Measurements from ENCODE around the gene RBBP8NL. TPM values are rescaled to one million over a fixed set of nuclear protein-coding genes. Genes with fewer than 3 reads are reported as not detected.

The RBBP8NL gene, protein sequence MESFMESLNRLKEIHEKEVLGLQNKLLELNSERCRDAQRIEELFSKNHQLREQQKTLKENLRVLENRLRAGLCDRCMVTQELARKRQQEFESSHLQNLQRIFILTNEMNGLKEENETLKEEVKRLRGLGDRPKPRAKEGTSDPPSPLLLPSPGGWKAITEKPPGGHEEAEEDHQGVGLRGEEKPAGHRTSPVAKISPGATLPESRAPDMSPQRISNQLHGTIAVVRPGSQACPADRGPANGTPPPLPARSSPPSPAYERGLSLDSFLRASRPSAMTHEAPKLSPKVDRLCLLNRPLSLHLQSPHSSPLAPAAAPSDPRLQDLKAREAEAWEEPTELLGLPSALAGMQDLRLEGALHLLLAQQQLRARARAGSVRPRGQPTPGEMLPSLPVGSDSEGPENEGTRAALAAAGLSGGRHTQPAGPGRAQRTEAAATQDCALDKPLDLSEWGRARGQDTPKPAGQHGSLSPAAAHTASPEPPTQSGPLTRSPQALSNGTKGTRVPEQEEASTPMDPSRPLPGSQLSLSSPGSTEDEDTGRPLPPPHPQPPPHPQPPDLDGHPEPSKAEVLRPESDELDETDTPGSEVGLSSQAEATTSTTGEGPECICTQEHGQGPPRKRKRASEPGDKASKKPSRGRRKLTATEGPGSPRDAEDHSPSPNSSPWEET
- polyA plus RNA-seq (2011; rRNA removed) (not detected in 2 replicates), polyA plus RNA-seq (2017; fragmentation: RNase III; extraction: RNeasy Plus Mini Kit Qiagen cat#74134 plus additional on column Dnase treatment) (not detected in 3 replicates), polyA minus RNA-seq (2011; rRNA and poly(A)+ RNA removed) (not detected in 2 replicates)
- not detected in 2 replicates for polyA plus RNA-seq (2012; cell fraction: cytosol; rRNA removed)
- polyA plus RNA-seq (2012; cell fraction: nucleus; rRNA removed): not detected in 2 replicates

DNA sequence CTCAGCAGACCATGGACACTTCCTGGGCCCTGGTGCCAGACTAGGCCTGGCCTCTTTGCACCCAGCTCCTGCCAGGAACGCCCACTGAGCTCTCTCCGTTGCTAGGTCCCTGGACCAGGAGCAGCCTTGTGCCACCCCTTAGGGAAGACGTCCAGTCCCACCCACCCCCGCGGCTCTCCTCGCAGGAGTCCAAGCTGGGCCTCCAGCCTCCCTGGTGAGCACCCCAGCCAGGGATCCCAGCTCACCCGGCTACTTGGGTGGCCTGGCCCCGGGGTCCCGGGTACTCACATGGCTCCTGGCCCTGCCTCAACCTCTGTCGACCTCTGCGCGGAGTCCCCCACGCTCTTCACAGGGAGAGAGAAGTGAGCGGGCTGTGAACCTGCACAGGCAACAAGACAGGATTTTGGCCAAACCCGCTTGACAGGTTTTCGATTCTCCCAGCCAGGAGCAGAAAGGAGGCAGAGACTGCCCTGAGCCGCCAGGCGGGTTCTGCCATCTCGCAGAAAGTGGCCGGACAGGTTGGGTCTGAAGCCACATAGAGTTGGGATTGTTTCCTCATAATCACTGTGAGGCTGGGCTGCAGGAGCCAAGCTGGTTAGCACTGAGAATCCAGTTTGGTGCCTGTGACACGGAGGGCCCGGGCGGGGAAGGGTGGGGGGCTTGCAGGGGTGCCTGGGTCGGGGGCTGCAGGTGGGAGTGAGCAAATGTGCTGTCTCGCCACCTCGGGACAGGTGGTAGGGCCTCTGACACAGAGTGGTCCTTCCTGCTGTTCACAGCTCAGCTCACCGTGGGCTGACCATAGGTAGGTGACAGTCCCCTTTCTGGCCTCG, at the start of gene RBBP8NL:
TSS of gene RBBP8NL (minus strand) at position 368 of the 830 bp plus-strand sequence. CDS start 7,892 bp downstream, outside the sequence.
- Histone ChIP-seq H3K4me1 (no peaks in the 10 kb centered on the region), H3K27ac (no peak within 1 kb of the TSS), H3K4me3 (no peak within 1 kb of the TSS), H3K9me3 (no peaks in the 10 kb centered on the region), H3K4me2 (no peak within 1 kb of the TSS)
- ChIA-PET POLR2A (no interaction called here), CTCF (interaction anchor here (1.1 to 5.2 kb wide), 3 partner anchors 13 to 365 kb away, joined by 3 to 31 read pairs (median 4); no protein-coding TSS in a partner anchor)
- no peak for TF ChIP-seq ZSCAN20 (CRISPR knock-in tag; IDR thresholded peaks at IDR 0.05)
- no peak for TF ChIP-seq JUNB (IDR thresholded peaks at IDR 0.05)
- TF ChIP-seq ZFP36 (IDR thresholded peaks at IDR 0.05; ENCODE audit: borderline replicate concordance, partially characterized antibody): no peak
- no peak for TF ChIP-seq HEYL (CRISPR knock-in tag; IDR thresholded peaks at IDR 0.05)
- TF ChIP-seq, protein P1, sequence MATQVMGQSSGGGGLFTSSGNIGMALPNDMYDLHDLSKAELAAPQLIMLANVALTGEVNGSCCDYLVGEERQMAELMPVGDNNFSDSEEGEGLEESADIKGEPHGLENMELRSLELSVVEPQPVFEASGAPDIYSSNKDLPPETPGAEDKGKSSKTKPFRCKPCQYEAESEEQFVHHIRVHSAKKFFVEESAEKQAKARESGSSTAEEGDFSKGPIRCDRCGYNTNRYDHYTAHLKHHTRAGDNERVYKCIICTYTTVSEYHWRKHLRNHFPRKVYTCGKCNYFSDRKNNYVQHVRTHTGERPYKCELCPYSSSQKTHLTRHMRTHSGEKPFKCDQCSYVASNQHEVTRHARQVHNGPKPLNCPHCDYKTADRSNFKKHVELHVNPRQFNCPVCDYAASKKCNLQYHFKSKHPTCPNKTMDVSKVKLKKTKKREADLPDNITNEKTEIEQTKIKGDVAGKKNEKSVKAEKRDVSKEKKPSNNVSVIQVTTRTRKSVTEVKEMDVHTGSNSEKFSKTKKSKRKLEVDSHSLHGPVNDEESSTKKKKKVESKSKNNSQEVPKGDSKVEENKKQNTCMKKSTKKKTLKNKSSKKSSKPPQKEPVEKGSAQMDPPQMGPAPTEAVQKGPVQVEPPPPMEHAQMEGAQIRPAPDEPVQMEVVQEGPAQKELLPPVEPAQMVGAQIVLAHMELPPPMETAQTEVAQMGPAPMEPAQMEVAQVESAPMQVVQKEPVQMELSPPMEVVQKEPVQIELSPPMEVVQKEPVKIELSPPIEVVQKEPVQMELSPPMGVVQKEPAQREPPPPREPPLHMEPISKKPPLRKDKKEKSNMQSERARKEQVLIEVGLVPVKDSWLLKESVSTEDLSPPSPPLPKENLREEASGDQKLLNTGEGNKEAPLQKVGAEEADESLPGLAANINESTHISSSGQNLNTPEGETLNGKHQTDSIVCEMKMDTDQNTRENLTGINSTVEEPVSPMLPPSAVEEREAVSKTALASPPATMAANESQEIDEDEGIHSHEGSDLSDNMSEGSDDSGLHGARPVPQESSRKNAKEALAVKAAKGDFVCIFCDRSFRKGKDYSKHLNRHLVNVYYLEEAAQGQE (IDR thresholded peaks at IDR 0.05): no peak
- no peak for TF ChIP-seq CEBPB (IDR thresholded peaks at IDR 0.05)
- no peak for TF ChIP-seq ZC3H11A (IDR thresholded peaks at IDR 0.05)
- TF ChIP-seq, protein P2, sequence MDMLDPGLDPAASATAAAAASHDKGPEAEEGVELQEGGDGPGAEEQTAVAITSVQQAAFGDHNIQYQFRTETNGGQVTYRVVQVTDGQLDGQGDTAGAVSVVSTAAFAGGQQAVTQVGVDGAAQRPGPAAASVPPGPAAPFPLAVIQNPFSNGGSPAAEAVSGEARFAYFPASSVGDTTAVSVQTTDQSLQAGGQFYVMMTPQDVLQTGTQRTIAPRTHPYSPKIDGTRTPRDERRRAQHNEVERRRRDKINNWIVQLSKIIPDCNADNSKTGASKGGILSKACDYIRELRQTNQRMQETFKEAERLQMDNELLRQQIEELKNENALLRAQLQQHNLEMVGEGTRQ (IDR thresholded peaks at IDR 0.05): no peak
- TF ChIP-seq KDM5A (IDR thresholded peaks at IDR 0.05): no peak
- TF ChIP-seq TFCP2L1 (CRISPR knock-in tag; IDR thresholded peaks at IDR 0.05): no peak
- no peak for TF ChIP-seq HOXB5 (CRISPR knock-in tag; IDR thresholded peaks at IDR 0.05)
- TF ChIP-seq KDM1A (IDR thresholded peaks at IDR 0.05; ENCODE audit: low read depth): no peak
- TF ChIP-seq, protein P3, sequence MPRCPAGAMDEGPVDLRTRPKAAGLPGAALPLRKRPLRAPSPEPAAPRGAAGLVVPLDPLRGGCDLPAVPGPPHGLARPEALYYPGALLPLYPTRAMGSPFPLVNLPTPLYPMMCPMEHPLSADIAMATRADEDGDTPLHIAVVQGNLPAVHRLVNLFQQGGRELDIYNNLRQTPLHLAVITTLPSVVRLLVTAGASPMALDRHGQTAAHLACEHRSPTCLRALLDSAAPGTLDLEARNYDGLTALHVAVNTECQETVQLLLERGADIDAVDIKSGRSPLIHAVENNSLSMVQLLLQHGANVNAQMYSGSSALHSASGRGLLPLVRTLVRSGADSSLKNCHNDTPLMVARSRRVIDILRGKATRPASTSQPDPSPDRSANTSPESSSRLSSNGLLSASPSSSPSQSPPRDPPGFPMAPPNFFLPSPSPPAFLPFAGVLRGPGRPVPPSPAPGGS (IDR thresholded peaks at IDR 0.05): no peak
- FAIRE-seq (no peak), ATAC-seq (0 out of 6 replicates have a peak, but pooled peaks of 1 of the 2 experiments have one; percentile 10), DNase-seq (ENCODE audit: low read depth in 1 of 2, low spot score in 1 of 2) (no peak)
- 61% methylated on average over 15 of the region's 28 CpGs for WGBS (ENCODE audit: missing lambda C conversion rate)

DNA sequence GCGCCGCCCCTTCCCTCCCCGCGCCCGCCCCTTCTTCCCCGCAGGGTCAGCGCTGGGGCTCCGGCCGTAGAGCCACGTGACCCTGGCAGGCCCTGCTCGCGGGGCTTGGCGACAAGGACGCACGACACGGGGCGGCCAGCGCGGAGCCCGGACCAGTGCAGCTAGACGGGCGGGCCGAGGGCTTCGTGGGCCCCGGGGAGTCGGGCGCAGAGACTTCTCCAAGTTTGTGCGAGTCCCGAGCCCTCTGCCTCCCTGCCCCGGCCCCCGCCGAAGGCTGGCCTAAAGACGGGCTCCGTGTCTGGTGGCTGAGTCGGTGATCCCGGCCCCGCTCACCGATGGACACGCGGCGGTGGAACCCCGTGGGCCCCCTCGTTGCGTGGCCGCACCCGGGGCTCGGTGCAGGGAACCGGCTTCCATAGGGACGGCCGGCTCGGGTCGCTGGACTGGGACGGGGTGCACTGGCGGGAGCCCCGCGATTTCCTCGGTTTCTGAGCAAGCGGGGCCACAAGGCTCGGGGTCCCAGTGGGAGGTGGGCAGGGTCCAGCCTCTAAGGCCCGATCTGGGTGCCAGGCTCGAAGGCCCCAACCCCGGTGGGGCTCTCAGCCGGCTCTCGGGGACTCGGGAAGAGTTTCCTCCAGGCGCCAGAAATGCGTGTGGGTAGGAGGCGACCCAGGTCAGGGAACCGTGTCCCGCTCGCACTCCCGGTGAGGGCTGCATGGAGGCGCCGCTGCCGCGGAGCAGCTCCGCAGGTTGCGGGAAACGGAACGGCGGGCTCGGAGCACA, 48.9 kb upstream of the RBBP8NL start:
- FAIRE-seq (no peak), ATAC-seq (peak; percentile 40 to 68), DNase-seq (ENCODE audit: low read depth in 1 of 2, low spot score in 1 of 2) (peak in 1 of 2 experiments; percentile 48)
- H3K27ac ChIP-seq: peak overlapping the region; percentile 42 to 84
- peaks cover 4% of the 10 kb centered on the region; the same call in 1 of the 3 replicates for H3K4me1 ChIP-seq
- peak overlapping the region; percentile 50 for H3K4me3 ChIP-seq
- TF ChIP-seq MAZ (IDR thresholded peaks at IDR 0.05; ENCODE audit: borderline replicate concordance, low read depth, low read length): no peak
- TF ChIP-seq, protein P2 (IDR thresholded peaks at IDR 0.05): peak; percentile 44
- peak; percentile 24 for TF ChIP-seq POLR2A (IDR thresholded peaks at IDR 0.05; ENCODE audit: low read length)
- TF ChIP-seq, protein P4, sequence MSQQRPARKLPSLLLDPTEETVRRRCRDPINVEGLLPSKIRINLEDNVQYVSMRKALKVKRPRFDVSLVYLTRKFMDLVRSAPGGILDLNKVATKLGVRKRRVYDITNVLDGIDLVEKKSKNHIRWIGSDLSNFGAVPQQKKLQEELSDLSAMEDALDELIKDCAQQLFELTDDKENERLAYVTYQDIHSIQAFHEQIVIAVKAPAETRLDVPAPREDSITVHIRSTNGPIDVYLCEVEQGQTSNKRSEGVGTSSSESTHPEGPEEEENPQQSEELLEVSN (IDR thresholded peaks at IDR 0.05; ENCODE audit: borderline replicate concordance, low read depth): peak; percentile 52; the same call in 1 of the 2 replicates
- no peak for TF ChIP-seq MAFK (IDR thresholded peaks at IDR 0.05; ENCODE audit: partially characterized antibody)
- TF ChIP-seq, protein P5, sequence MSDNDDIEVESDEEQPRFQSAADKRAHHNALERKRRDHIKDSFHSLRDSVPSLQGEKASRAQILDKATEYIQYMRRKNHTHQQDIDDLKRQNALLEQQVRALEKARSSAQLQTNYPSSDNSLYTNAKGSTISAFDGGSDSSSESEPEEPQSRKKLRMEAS (IDR thresholded peaks at IDR 0.05): 0 out of 2 replicates have a peak, but pooled peaks have one; percentile 21
- no peak for TF ChIP-seq SMC3 (IDR thresholded peaks at IDR 0.05)
- 0 out of 2 replicates have a peak, but pooled peaks have one; percentile 61 for TF ChIP-seq RNF2 (IDR thresholded peaks at IDR 0.05; ENCODE audit: borderline replicate concordance, low read depth)
- 34% methylated on average over 14 of the region's 82 CpGs for WGBS (ENCODE audit: missing lambda C conversion rate)
- ChIA-PET CTCF (no interaction called here), POLR2A (no interaction called here)
- H3K4me2 ChIP-seq: peak overlapping the region; percentile 94
- no peaks in the 10 kb centered on the region for H3K9me3 ChIP-seq
